Esophagus squamous epithelium (tissue), 5 donors: ENCODE results near the gene STK16. TPM values are rescaled to one million over a fixed set of nuclear protein-coding genes. Genes with fewer than 3 reads are reported as not detected.

Experiments
- DNase-seq: peaks from one replicate; lab custom pipeline; 2025; lab: John Stamatoyannopoulos, UW
- H3K27ac ChIP-seq, 4 donors: fragments of 200-600 bp; sonication (generic); one replicate each; pipeline ENCODE4 v1.5.1; 2016 to 2019; ENCODE audit warnings: mild to moderate bottlenecking in 1 of 4
- H3K27me3 ChIP-seq, 4 donors: fragments of 200-600 bp; sonication (generic); 1 replicate in 3 of 4; 2 replicates in 1 of 4; pipeline versions ENCODE4 v1.5.1 to v1.6.0; 2017 to 2021; ENCODE audit warnings: antibody characterized with exemption in 1 of 4
- H3K36me3 ChIP-seq, 3 donors: fragments of 200-600 bp; sonication (generic); one replicate each; pipeline ENCODE4 v1.5.1; 2016 to 2019
- H3K4me1 ChIP-seq, 3 donors: fragments of 200-600 bp; sonication (generic); one replicate each; pipeline ENCODE4 v1.5.1; 2017 to 2019
- H3K4me3 ChIP-seq, 4 donors: fragments of 200-600 bp; sonication (generic); 1 replicate in 3 of 4; 2 replicates in 1 of 4; pipeline ENCODE4 v1.5.1; 2016 to 2019; ENCODE audit warnings: mild to moderate bottlenecking in 2 of 4, moderate library complexity in 1 of 4
- H3K9me3 ChIP-seq, 3 donors: fragments of 200-600 bp; sonication (generic); one replicate each; pipeline ENCODE4 v1.5.1; 2016 to 2019
- POLR2A ChIP-seq, 4 donors: fragments of 450-650 bp; IDR thresholded peaks; one replicate each; pipeline ENCODE4 v1.6.1; 2017; ENCODE audit warnings: antibody characterized with exemption in 4 of 4, mild to moderate bottlenecking in 4 of 4, moderate library complexity in 3 of 4
- WGBS, 2 donors: methylation state at CpG; one replicate each; pipeline ENCODE4 v1.1.5; 2018; 5-methylcytosine and 5-hydroxymethylcytosine counted together
- intact Hi-C: fragments of 100-400 bp; cut with DNase I; formaldehyde crosslinking; loops from one replicate; pipeline ENCODE4 v1.15.0; 2022
- total RNA-seq, 4 donors: library from RNA; depleted of rRNA; stranded (reverse); fragments of >200 nt; gene quantifications; one replicate each; pipeline ENCODE4 v1.1.0, GENCODE V29; 2016
- TF ChIP-seq, protein P1 (sequence below), 6 experiments: fragments of 450-650 bp in 4 of 6; fragments of 200-600 bp in 2 of 6; sonication (generic) in 2 of 6; IDR thresholded peaks; one replicate each; pipeline ENCODE4 v1.5.1; 2016 to 2019; ENCODE audit warnings: antibody characterized with exemption in 6 of 6, mild to moderate bottlenecking in 4 of 6, moderate library complexity in 4 of 6
- donor health status: DM: yes; HTN: yes; CAD: no.

Gene STK16
- total RNA-seq, 4 donors from 2014 or later = 8.6 to 27.4 (median 19.3) TPM

GRCh38 chr2:219287580-219288265 lies 42.4 kb downstream of the STK16 start:
- WGBS, 2 donors = 74 to 86% methylated on average over 4 to 9 of the region's 10 CpGs
- Histone ChIP-seq H3K4me3 (no peak overlapping the region), H3K27ac (peak overlapping the region; percentile 48 to 84 (median 72)), H3K4me1 (peaks cover 27 to 74% (median 44%) of the 10 kb centered on the region in 3 donors), H3K27me3 (no peaks in the 10 kb centered on the region), H3K36me3 (peaks cover 0 to 32% (median 6%) of the 10 kb centered on the region in 3 donors), H3K9me3 (no peaks in the 10 kb centered on the region)
- intact Hi-C loops = no loop called here
- no peak for DNase-seq
- TF ChIP-seq POLR2A (IDR thresholded peaks at IDR 0.05) = no peak
- TF ChIP-seq, protein P1, sequence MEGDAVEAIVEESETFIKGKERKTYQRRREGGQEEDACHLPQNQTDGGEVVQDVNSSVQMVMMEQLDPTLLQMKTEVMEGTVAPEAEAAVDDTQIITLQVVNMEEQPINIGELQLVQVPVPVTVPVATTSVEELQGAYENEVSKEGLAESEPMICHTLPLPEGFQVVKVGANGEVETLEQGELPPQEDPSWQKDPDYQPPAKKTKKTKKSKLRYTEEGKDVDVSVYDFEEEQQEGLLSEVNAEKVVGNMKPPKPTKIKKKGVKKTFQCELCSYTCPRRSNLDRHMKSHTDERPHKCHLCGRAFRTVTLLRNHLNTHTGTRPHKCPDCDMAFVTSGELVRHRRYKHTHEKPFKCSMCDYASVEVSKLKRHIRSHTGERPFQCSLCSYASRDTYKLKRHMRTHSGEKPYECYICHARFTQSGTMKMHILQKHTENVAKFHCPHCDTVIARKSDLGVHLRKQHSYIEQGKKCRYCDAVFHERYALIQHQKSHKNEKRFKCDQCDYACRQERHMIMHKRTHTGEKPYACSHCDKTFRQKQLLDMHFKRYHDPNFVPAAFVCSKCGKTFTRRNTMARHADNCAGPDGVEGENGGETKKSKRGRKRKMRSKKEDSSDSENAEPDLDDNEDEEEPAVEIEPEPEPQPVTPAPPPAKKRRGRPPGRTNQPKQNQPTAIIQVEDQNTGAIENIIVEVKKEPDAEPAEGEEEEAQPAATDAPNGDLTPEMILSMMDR (IDR thresholded peaks at IDR 0.05) = no peak

GRCh38 chr2:219289195-219289536 lies 43.9 kb downstream of the STK16 start:
- no peak for DNase-seq
- WGBS, 2 donors = 60 to 76% methylated on average over 3 to 5 of the region's 6 CpGs
- no peak overlapping the region for H3K4me3 ChIP-seq
- H3K27ac ChIP-seq = peak overlapping the region in 3 of 4 donors; percentile 76 to 86 (median 79)
- intact Hi-C loops = no loop called here
- H3K27me3 ChIP-seq = no peaks in the 10 kb centered on the region
- no peaks in the 10 kb centered on the region for H3K9me3 ChIP-seq
- peaks cover 0 to 18% (median under 1%) of the 10 kb centered on the region in 3 donors for H3K36me3 ChIP-seq
- H3K4me1 ChIP-seq = peaks cover 29 to 66% (median 46%) of the 10 kb centered on the region in 3 donors
- TF ChIP-seq, protein P1 (IDR thresholded peaks at IDR 0.05) = no peak
- TF ChIP-seq POLR2A (IDR thresholded peaks at IDR 0.05) = no peak

GRCh38 chr2:219289537-219290361 lies 44.5 kb downstream of the STK16 start:
- Histone ChIP-seq H3K4me3 (no peak overlapping the region), H3K4me1 (peaks cover 34 to 67% (median 44%) of the 10 kb centered on the region in 3 donors), H3K36me3 (peaks cover 0 to 12% (median 0%) of the 10 kb centered on the region in 3 donors), H3K9me3 (no peaks in the 10 kb centered on the region), H3K27me3 (no peaks in the 10 kb centered on the region), H3K27ac (peak overlapping the region; percentile 3 to 86 (median 78))
- no peak for TF ChIP-seq POLR2A (IDR thresholded peaks at IDR 0.05)
- TF ChIP-seq, protein P1 (IDR thresholded peaks at IDR 0.05) = no peak
- intact Hi-C loops = no loop called here
- no peak for DNase-seq
- 0 to 8% methylated on average over 4 to 9 of the region's 16 CpGs for WGBS, 2 donors

DNA sequence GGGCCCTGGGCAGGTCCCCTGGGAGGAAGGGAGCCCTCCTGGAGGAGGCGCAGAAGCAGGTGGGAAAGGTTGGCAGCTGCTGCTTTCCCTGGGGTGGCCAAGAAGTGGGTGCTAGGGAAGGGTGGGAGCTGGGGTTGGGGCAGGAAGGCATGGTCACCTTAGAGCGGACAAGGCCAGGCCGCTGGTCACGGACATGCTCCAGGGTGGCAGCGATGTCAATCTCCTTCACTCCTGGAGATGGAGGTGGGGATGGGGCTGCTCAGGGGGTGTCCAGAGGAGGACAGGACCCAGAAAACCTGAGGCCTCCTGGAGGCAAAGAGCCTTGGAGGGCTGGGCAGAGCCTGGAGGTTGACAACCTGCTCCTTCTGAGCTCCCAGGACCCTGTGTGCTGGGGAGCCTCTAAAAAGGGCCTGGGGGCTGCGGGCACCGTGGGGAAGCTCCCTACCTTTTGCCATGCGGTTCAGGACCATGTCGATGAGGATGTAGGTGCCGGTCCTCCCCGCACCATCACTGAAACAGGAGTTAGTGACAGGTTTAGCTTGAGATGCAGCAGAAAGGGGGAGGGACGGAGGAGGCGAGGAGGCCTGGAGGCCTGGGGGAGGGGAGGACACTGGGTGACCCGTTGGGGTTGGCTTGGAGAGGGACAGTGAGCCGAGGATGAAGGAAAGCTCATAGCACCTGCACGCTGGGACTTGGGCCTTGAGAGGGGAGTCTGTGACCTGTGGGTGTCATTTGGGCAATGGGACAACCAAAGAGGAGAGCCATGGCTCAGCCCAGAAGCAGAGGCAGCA lies 45.3 kb downstream of the STK16 start:
- Histone ChIP-seq H3K36me3 (peaks cover 0 to 4% (median 0%) of the 10 kb centered on the region in 3 donors), H3K4me1 (peaks cover 28 to 66% (median 40%) of the 10 kb centered on the region in 3 donors), H3K27me3 (no peaks in the 10 kb centered on the region), H3K9me3 (no peaks in the 10 kb centered on the region), H3K4me3 (no peak overlapping the region), H3K27ac (peak overlapping the region in 3 of 4 donors; percentile 76 to 86 (median 79))
- WGBS, 2 donors = 75 to 84% methylated on average over 11 to 15 of the region's 16 CpGs
- intact Hi-C loops = no loop called here
- TF ChIP-seq, protein P1 (IDR thresholded peaks at IDR 0.05) = no peak
- no peak for TF ChIP-seq POLR2A (IDR thresholded peaks at IDR 0.05)
- no peak for DNase-seq
